K562 (cell line): ENCODE results near the gene GNRH2. TPM values are rescaled to one million over a fixed set of nuclear protein-coding genes. Genes with fewer than 3 reads are reported as not detected.

Source experiments
- ATAC-seq: fragments of 200-7000 bp; cut with Tn5 transposase; 3 replicates; pipeline ENCODE4 v1.9.1; 2020; ENCODE audit warnings: moderate library complexity
- BruUV-seq: library from RNA; stranded (reverse); fragments of 400-500 nt; replicated peaks from 2 replicates; lab custom pipeline; 2021; lab: Mats Ljungman, UMichigan
- CTCF ChIA-PET: fragments of 300-600 bp; formaldehyde crosslinking; extraction: SDS; loops from one replicate; lab custom pipeline; 2021; ENCODE audit warnings: low intra/inter-chr PET ratio; lab: Yijun Ruan, JAX
- POLR2A ChIA-PET: fragments of 300-600, 350-650 bp; sonication (Branson Sonifier 250); formaldehyde crosslinking; extraction: SDS; loops from one replicate; lab custom pipeline; 2021; ENCODE audit warnings: antibody characterized with exemption, inconsistent platforms; lab: Yijun Ruan, JAX
- DNase-seq, 4 experiments: peaks; one replicate each; pipeline versions ENCODE4 v3.0.0 to v3.0.0-alpha.2; 2011 to 2018; ENCODE audit warnings: low spot score in 3 of 4, mixed read lengths in 3 of 4; ENCODE audit errors: extremely low read depth in 1 of 4
- FAIRE-seq: peaks from 2 replicates; lab custom pipeline; 2011; peaks lifted over from hg19 to GRCh38; lab: Jason Lieb, UNC
- H2AFZ ChIP-seq: 2 replicates; pipeline ENCODE4 v1.6.0; 2011; ENCODE audit warnings: low read depth, low read length, control low read depth, inconsistent platforms
- H3K27ac ChIP-seq: fragments of 200-600 bp; 3 replicates; pipeline ENCODE4 v1.8.0; 2011; ENCODE audit warnings: low read depth, mild to moderate bottlenecking, control low read depth, inconsistent platforms, low read length, moderate library complexity, mixed read lengths; ENCODE audit errors: extremely low read depth
- H3K27me3 ChIP-seq, 2 experiments: fragments of 300-600 bp in 1 of 2; 2 replicates in 1 of 2; 3 replicates in 1 of 2; pipeline versions ENCODE4 v1.6.0 to v1.8.0; 2011; ENCODE audit warnings: inconsistent platforms in 2 of 2, low read length in 2 of 2, mild to moderate bottlenecking in 1 of 2, mixed read lengths in 1 of 2, moderate library complexity in 1 of 2; ENCODE audit not compliant: control insufficient read depth in 2 of 2, insufficient read depth in 2 of 2
- H3K36me3 ChIP-seq: fragments of 300-600 bp; 3 replicates; pipeline ENCODE4 v1.8.0; 2011; ENCODE audit warnings: mild to moderate bottlenecking, low read length, inconsistent platforms; ENCODE audit not compliant: control insufficient read depth, insufficient read depth
- H3K4me1 ChIP-seq, 2 experiments: fragments of 200-600 bp in 1 of 2; replicated peaks in 1 of 2; 2 replicates in 1 of 2; 3 replicates in 1 of 2; pipeline versions ENCODE4 v1.5.1 to v1.8.0; 2011; ENCODE audit warnings: inconsistent platforms in 2 of 2, low read length in 2 of 2, mild to moderate bottlenecking in 1 of 2, mixed read lengths in 1 of 2, moderate library complexity in 1 of 2; ENCODE audit not compliant: control insufficient read depth in 2 of 2, insufficient read depth in 2 of 2
- H3K4me2 ChIP-seq: 2 replicates; pipeline ENCODE4 v1.6.1; 2011; ENCODE audit warnings: low read length, control low read depth, inconsistent platforms, mixed read lengths; ENCODE audit not compliant: insufficient read depth
- H3K4me3 ChIP-seq: fragments of 200-600 bp; sonication (generic), shearing (Covaris generic); 2 replicates; pipeline ENCODE4 v1.5.1; 2016; ENCODE audit warnings: control low read depth, inconsistent platforms
- H3K79me2 ChIP-seq: fragments of 200-600 bp; 3 replicates; pipeline ENCODE4 v1.8.0; 2011; ENCODE audit warnings: low read length, inconsistent platforms; ENCODE audit not compliant: control insufficient read depth, insufficient read depth
- H3K9ac ChIP-seq, 2 experiments: 2 replicates each; pipeline versions ENCODE4 v1.6.0 to v1.6.1; 2011; ENCODE audit warnings: low read depth in 2 of 2, low read length in 2 of 2, control low read depth in 1 of 2, inconsistent platforms in 1 of 2, mild to moderate bottlenecking in 1 of 2, mixed read lengths in 1 of 2; ENCODE audit not compliant: insufficient read depth in 1 of 2
- H3K9me1 ChIP-seq: one replicate; pipeline ENCODE4 v1.6.0; 2011; ENCODE audit warnings: inconsistent platforms, mild to moderate bottlenecking, low read length, moderate library complexity; ENCODE audit not compliant: control insufficient read depth, insufficient read depth
- H3K9me3 ChIP-seq: replicated peaks from 2 replicates; pipeline ENCODE4 v1.5.1; 2011; ENCODE audit warnings: low read depth, low read length, inconsistent platforms; ENCODE audit not compliant: control insufficient read depth, insufficient read depth
- H4K20me1 ChIP-seq: replicated peaks from 2 replicates; pipeline ENCODE4 v1.6.1; 2011; ENCODE audit warnings: low read length, inconsistent platforms, mixed read lengths; ENCODE audit not compliant: control insufficient read depth, insufficient read depth
- ARNT ChIP-seq, 2 experiments: fragments of 450-650 bp; IDR thresholded peaks; 2 replicates each; pipeline ENCODE4 v1.6.1; 2016; ENCODE audit warnings: mild to moderate bottlenecking in 1 of 2
- CCNT2 ChIP-seq: IDR thresholded peaks from 2 replicates; pipeline ENCODE4 v1.6.1; 2011; ENCODE audit warnings: borderline replicate concordance, low read depth, mild to moderate bottlenecking, moderate library complexity, mixed read lengths, low read length; ENCODE audit not compliant: insufficient read length; ENCODE audit errors: extremely low read depth
- CTCFL ChIP-seq: IDR thresholded peaks from 2 replicates; pipeline ENCODE4 v1.6.1; 2011; ENCODE audit warnings: borderline replicate concordance, low read depth, mild to moderate bottlenecking, moderate library complexity, low read length; ENCODE audit not compliant: insufficient read depth, poor library complexity, severe bottlenecking
- FOXK1 ChIP-seq: sonication (generic); formaldehyde crosslinking; IDR thresholded peaks from 2 replicates; pipeline ENCODE4 v1.8.0; 2022; ENCODE audit warnings: missing genetic modification reagents, mild to moderate bottlenecking, borderline replicate concordance
- MAFK ChIP-seq: IDR thresholded peaks from 2 replicates; pipeline ENCODE4 v1.6.1; 2011; ENCODE audit warnings: low read length, improper control_type of control experiment
- MTA3 ChIP-seq: fragments of 450-650 bp; formaldehyde crosslinking; IDR thresholded peaks from 2 replicates; pipeline ENCODE4 v1.6.1; 2017; ENCODE audit warnings: mild to moderate bottlenecking, borderline replicate concordance
- NFXL1 ChIP-seq: fragments of 450-650 bp; formaldehyde crosslinking; IDR thresholded peaks from 2 replicates; pipeline ENCODE4 v1.4.0; 2021; ENCODE audit warnings: mild to moderate bottlenecking
- NR4A1 ChIP-seq, 2 experiments: fragments of 250-450 bp in 1 of 2; fragments of 450-650 bp in 1 of 2; sonication (Bioruptor Pico) in 1 of 2; IDR thresholded peaks; 2 replicates each; pipeline versions ENCODE4 v1.4.0 to v1.6.1; 2016 to 2020; ENCODE audit warnings: mild to moderate bottlenecking in 2 of 2, missing compliant biosample characterization in 1 of 2, missing genetic modification characterization in 1 of 2, moderate library complexity in 1 of 2
- PRPF4 ChIP-seq: fragments of 200-400 bp; formaldehyde crosslinking; IDR thresholded peaks from one replicate; pipeline ENCODE4 v1.6.1; 2017; ENCODE audit warnings: low read length, low read depth, mild to moderate bottlenecking; ENCODE audit not compliant: insufficient read depth, poor library complexity, severe bottlenecking
- U2AF1 ChIP-seq: fragments of 200-400 bp; formaldehyde crosslinking; optimal IDR thresholded peaks from 2 replicates; pipeline ENCODE3; 2017; ENCODE audit warnings: mild to moderate bottlenecking, low read depth, low read length, moderate library complexity
- XRCC5 ChIP-seq: fragments of 200-400 bp; formaldehyde crosslinking; IDR thresholded peaks from 2 replicates; pipeline ENCODE4 v1.6.1; 2017; ENCODE audit warnings: low read depth, mild to moderate bottlenecking, low read length
- ZNF239 ChIP-seq: fragments of 250-450 bp; sonication (Bioruptor Pico); IDR thresholded peaks from 2 replicates; pipeline ENCODE4 v1.4.0; 2020; ENCODE audit warnings: mild to moderate bottlenecking
- whole genome bisulfite sequencing: fragments of 100-300 bp; shearing (Covaris generic); methylation state at CpG from one replicate; pipeline ENCODE4 v1.1.6; 2016; ENCODE audit warnings: low coverage, mixed read lengths; ENCODE audit not compliant: insufficient coverage; ENCODE audit errors: missing lambda C conversion rate; 5-methylcytosine and 5-hydroxymethylcytosine counted together
- in situ Hi-C: fragments of 300-500 bp; cut with MboI; formaldehyde crosslinking; loops from 4 replicates; pipeline ENCODE4 v1.15.0; 2018; ENCODE audit warnings: inconsistent platforms, mixed read lengths
- intact Hi-C: fragments of 100-400 bp; cut with micrococcal nuclease; formaldehyde crosslinking; loops from 2 replicates; pipeline ENCODE4 v1.14.2; 2022
- polyA plus RNA-seq, 8 experiments: library from polyadenylated mRNA; depleted of rRNA in 4 of 8; stranded (reverse) in 5 of 8; unstranded in 3 of 8; fragments of >200 nt; fragmentation: Nextera tagmentation in 2 of 8; fragmentation: Illumina TruSeq in 1 of 8; extraction: Ambion mirVana in 2 of 8; extraction: Trizol in 1 of 8; gene quantifications; 2 replicates each; pipeline versions ENCODE4 v1.2.1 to v1.2.3, GENCODE V29; 2011 to 2014; ENCODE audit warnings: inconsistent platforms in 1 of 8, missing spikeins in 1 of 8
- total RNA-seq, 7 experiments: library from RNA; depleted of rRNA in 6 of 7; stranded (reverse); fragments of >200 nt in 6 of 7; fragmentation: Illumina TruSeq in 2 of 7; extraction: Trizol in 2 of 7; gene quantifications; 2 replicates each; pipeline versions ENCODE4 v1.2.1 to v1.2.3, GENCODE V29; 2011 to 2021; ENCODE audit warnings: low replicate concordance in 1 of 7

GNRH2 gene
- total and polyA plus RNA-seq, 9 of the 15 experiments (the other 6 are each of a cell fraction or from before 2014, with no cell fraction given) = 0.11 to 0.50 (median 0.24) TPM; not detected in 5

DNA sequence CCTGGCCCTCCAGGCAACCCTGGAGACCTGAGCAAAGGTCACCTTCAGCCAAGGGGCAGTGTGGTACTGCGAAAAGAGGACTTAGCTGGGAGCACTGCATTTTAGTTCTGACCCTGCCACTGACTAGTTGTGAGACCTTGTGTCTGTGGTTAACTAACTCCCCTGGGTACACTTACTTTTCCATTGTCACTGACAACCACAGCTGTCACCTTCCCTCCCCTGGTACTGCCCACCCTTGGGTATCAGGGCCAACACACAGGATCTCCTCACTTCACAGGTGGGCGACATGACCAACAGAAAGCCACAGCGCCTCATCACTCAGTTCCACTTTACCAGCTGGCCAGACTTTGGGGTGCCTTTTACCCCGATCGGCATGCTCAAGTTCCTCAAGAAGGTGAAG is 21.6 kb upstream of the GNRH2 start:
- FAIRE-seq = no peak
- peaks cover 56% of the 10 kb centered on the region for H3K36me3 ChIP-seq
- H4K20me1 ChIP-seq = no peaks in the 10 kb centered on the region
- no peaks in the 10 kb centered on the region; a peak in 1 of 5 replicates for H3K4me1 ChIP-seq
- H3K9me1 ChIP-seq = no peaks in the 10 kb centered on the region
- no TSS peak for BruUV-seq
- TF ChIP-seq MTA3 (no peak), CCNT2 (no peak), NFXL1 (no peak), ARNT (IDR thresholded peaks at IDR 0.05) (no peak), FOXK1 (CRISPR knock-in tag) (no peak), MAFK (no peak), CTCFL (no peak), NR4A1 (CRISPR knock-in tag; IDR thresholded peaks at IDR 0.05) (no peak), NR4A1 (tag; IDR thresholded peaks at IDR 0.05) (no peak), U2AF1 (no peak), PRPF4 (no peak), XRCC5 (no peak), ZNF239 (no peak)
- no peak overlapping the region for H2AFZ ChIP-seq
- ATAC-seq = no peak
- in situ Hi-C loops (no loop called here), intact Hi-C loops (no loop called here)
- no peak overlapping the region for H3K4me3 ChIP-seq
- 92% methylated on average over 5 of the region's 5 CpGs for WGBS
- H3K27ac ChIP-seq = no peak overlapping the region
- H3K27me3 ChIP-seq = no peaks in the 10 kb centered on the region
- ChIA-PET CTCF (no interaction called here), POLR2A (interaction anchor here (0.7 kb wide), 1 partner anchor 22 kb away, joined by 3 read pairs; the partner anchor contains the start of gene GNRH2)
- no peak overlapping the region for H3K4me2 ChIP-seq
- H3K79me2 ChIP-seq = no peaks in the 10 kb centered on the region
- no peak for DNase-seq
- no peaks in the 10 kb centered on the region for H3K9me3 ChIP-seq
- H3K9ac ChIP-seq = no peak overlapping the region
